Naive thymus-derived CD4-positive, alpha-beta T cell (primary cell): ENCODE results near the gene MAP1S. TPM values are rescaled to one million over a fixed set of nuclear protein-coding genes. Genes with fewer than 3 reads are reported as not detected.
A peak's percentile ranks its signal among the peaks of the same experiment; 100 is the strongest.
"Not testable (repeated sequence)": the region's sequence is repeated elsewhere in the genome, so short reads cannot be mapped to it uniquely, and the experiment has no call there.

Source experiments
- ATAC-seq: fragments of 150-1000 bp; cut with Tn5 transposase; 2 replicates; pipeline ENCODE4 v1.10.0; 2021; ENCODE audit warnings: mild to moderate bottlenecking, moderate library complexity
- CTCF ChIA-PET: fragments of 350-600 bp; sonication (Branson Sonifier 250); formaldehyde crosslinking; loops from one replicate; lab custom pipeline; 2021; ENCODE audit warnings: antibody characterized with exemption; lab: Charles Lee
- POLR2A ChIA-PET: fragments of 350-600 bp; sonication (Branson Sonifier 250); formaldehyde crosslinking; loops from one replicate; lab custom pipeline; 2021; ENCODE audit warnings: antibody characterized with exemption, inconsistent platforms; lab: Charles Lee
- DNase-seq, 9 donors: peaks; one replicate each; pipeline versions ENCODE4 v3.0.0 to v3.0.0-alpha.2; 2020 to 2022; ENCODE audit warnings: mixed read lengths in 1 of 9
- H3K27ac ChIP-seq: one replicate; pipeline ENCODE4 v1.7.0; 2013; ENCODE audit warnings: mild to moderate bottlenecking, low read depth, low read length, moderate library complexity
- H3K27me3 ChIP-seq, 2 donors: one replicate each; pipeline ENCODE4 v1.7.0; 2013; ENCODE audit warnings: low read length in 2 of 2, mild to moderate bottlenecking in 2 of 2, moderate library complexity in 2 of 2; ENCODE audit not compliant: control insufficient read depth in 2 of 2, insufficient read depth in 2 of 2
- H3K36me3 ChIP-seq, 3 experiments: 1 replicate in 2 of 3; 2 replicates in 1 of 3; pipeline ENCODE4 v1.7.0; 2013; ENCODE audit warnings: low read length in 3 of 3, mild to moderate bottlenecking in 3 of 3, moderate library complexity in 1 of 3; ENCODE audit not compliant: insufficient read depth in 3 of 3, control insufficient read depth in 2 of 3
- H3K4me1 ChIP-seq, 2 donors: one replicate each; pipeline ENCODE4 v1.7.0; 2013; ENCODE audit warnings: low read length in 2 of 2, mild to moderate bottlenecking in 2 of 2, moderate library complexity in 1 of 2; ENCODE audit not compliant: control insufficient read depth in 2 of 2, insufficient read depth in 2 of 2
- H3K4me3 ChIP-seq: 2 replicates; pipeline ENCODE4 v1.7.0; 2013; ENCODE audit warnings: mild to moderate bottlenecking, low read length
- H3K9me3 ChIP-seq, 3 experiments: 1 replicate in 2 of 3; 2 replicates in 1 of 3; pipeline ENCODE4 v1.7.0; 2013; ENCODE audit warnings: low read length in 3 of 3; ENCODE audit not compliant: control insufficient read depth in 2 of 3
- H3K27ac Mint-ChIP-seq, 9 donors: one replicate each; pipeline ENCODE4 v1.8.0; 2020 to 2022; ENCODE audit warnings: mixed read lengths in 9 of 9, mild to moderate bottlenecking in 8 of 9, moderate library complexity in 5 of 9, inconsistent platforms in 2 of 9
- H3K27me3 Mint-ChIP-seq, 5 donors: one replicate each; pipeline ENCODE4 v1.8.0; 2021 to 2022; ENCODE audit warnings: mixed read lengths in 5 of 5, mild to moderate bottlenecking in 1 of 5
- H3K36me3 Mint-ChIP-seq, 5 donors: one replicate each; pipeline ENCODE4 v1.8.0; 2020 to 2022; ENCODE audit warnings: mixed read lengths in 5 of 5, mild to moderate bottlenecking in 3 of 5, inconsistent platforms in 1 of 5
- H3K4me1 Mint-ChIP-seq, 7 donors: one replicate each; pipeline ENCODE4 v1.8.0; 2020 to 2022; ENCODE audit warnings: mixed read lengths in 7 of 7, mild to moderate bottlenecking in 3 of 7, inconsistent platforms in 1 of 7
- H3K4me3 Mint-ChIP-seq, 10 donors: one replicate each; pipeline ENCODE4 v1.8.0; 2020 to 2022; ENCODE audit warnings: mild to moderate bottlenecking in 10 of 10, mixed read lengths in 10 of 10, moderate library complexity in 6 of 10, inconsistent platforms in 2 of 10
- H3K9me3 Mint-ChIP-seq, 11 donors: one replicate each; pipeline ENCODE4 v1.8.0; 2020 to 2022; ENCODE audit warnings: mixed read lengths in 11 of 11, mild to moderate bottlenecking in 4 of 11, inconsistent platforms in 1 of 11, moderate library complexity in 1 of 11
- intact Hi-C, 2 donors: fragments of 100-400 bp; cut with micrococcal nuclease; formaldehyde crosslinking; loops; one replicate each; pipeline ENCODE4 v1.15.1; 2023
- polyA plus RNA-seq, 2 donors: library from polyadenylated mRNA; unstranded; fragments of 300-500 nt; fragmentation: Illumina TruSeq; gene quantifications; one replicate each; pipeline ENCODE4 v1.2.3, GENCODE V29; 2021
- total RNA-seq, 6 experiments: library from RNA in 5 of 6; stranded (reverse) in 5 of 6; gene quantifications; 1 replicate in 5 of 6; 2 replicates in 1 of 6; pipeline ENCODE4 v1.2.3 and lab custom pipeline; 2021 to 2026

MAP1S gene
- total and polyA plus RNA-seq, 7 experiments from 2014 or later = 21.9 to 73.8 (median 49.8) TPM

DNA sequence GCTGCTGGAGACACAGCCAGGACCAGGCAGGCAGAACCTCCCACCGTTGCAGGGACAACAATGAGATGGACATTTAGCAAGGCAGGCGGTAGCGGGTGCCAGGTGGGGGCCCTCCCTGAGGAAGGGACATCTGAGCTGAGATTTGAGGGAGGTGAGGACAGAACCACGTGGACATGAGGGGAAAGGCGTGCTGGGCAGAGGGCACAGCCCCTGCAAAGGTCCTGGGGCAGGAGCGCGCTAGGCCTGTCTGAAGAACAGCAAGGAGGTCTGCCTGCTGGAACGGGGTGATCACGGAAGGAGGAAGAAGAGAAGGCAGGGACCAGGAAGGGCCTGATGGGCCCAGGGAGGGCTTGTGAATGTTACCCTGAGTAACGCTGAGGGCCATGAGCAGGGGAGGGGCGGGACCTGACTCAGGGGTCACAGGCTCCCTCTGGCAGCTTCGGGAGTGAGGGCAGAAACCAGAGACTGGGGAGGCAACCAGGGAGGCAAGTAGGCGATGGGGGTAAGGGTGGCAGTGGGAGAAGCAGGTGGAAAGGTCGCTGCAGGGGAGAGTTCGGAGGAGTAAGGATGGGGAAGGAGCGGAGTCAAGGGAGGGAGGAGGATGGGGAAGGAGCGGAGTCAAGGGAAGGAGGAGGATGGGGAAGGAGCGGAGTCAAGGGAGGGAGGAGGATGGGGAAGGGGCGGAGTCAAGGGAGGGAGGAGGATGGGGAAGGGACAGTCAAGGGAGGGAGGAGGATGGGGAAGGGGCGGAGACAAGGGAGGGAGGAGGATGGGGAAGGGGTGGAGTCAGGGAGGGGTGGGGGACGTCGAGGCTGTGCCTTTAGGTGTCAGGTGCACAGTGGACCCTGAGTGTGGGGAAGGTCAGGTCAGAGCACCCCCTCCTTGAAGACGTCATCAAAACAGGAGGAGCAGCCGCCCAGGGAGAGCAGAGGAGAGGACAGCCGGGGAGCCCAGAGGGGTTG, 60.0 kb downstream of the MAP1S start:
- CTCF ChIA-PET = interaction anchor here (0.6 kb wide), 1 partner anchor 488 kb away, joined by 3 read pairs; no protein-coding TSS in a partner anchor
- Mint-ChIP-seq H3K27me3 (no peaks in the 10 kb centered on the region), H3K4me1 (peaks cover 9 to 21% (median 17%) of the 10 kb centered on the region in 7 donors), H3K9me3 (no peaks in the 10 kb centered on the region), H3K27ac (peak overlapping the region in 6 of 9 donors; percentile 31 to 81 (median 62)), H3K36me3 (peaks cover 8 to 28% (median 11%) of the 10 kb centered on the region in 5 donors), H3K4me3 (peak overlapping the region in 1 of 10 donors; percentile 8)
- H3K4me3 ChIP-seq = no peak overlapping the region
- H3K27ac ChIP-seq = peak overlapping the region; percentile 17
- DNase-seq (no peak), ATAC-seq (no peak)
- POLR2A ChIA-PET = no interaction called here
- peaks cover 0 to 70% (median 0%) of the 10 kb centered on the region in 3 experiments for H3K36me3 ChIP-seq
- intact Hi-C loops = loop anchor here in 1 of 2 donors (1.0 kb wide), 1 partner anchor 32 kb away; no protein-coding TSS in a partner anchor
- no peaks in the 10 kb centered on the region for H3K27me3 ChIP-seq
- no peaks in the 10 kb centered on the region for H3K9me3 ChIP-seq
- peaks cover 0 to 5% of the 10 kb centered on the region in 2 donors for H3K4me1 ChIP-seq

DNA sequence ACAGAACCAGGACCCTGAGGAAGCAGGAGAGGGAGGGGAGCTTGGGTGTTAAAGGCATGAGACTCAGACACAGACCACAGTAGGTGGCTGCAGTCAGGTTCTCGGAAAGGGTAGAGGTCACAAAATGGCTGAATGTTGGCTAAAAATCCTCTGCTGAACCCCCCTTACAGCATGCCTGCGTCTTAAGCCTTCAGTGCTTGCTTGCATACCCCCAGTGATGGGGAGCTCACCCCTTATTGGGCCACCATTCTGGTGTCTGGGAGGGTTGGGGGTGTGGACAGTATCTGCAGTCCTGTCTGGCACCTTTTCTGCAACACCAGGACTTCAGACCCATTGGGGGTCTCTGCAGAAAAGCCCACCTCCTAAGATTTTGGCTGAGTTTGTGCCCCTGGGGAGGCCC, 61.5 kb downstream of the MAP1S start:
- Mint-ChIP-seq H3K36me3 (peaks cover 5 to 25% (median 12%) of the 10 kb centered on the region in 5 donors), H3K27ac (no peak overlapping the region), H3K27me3 (no peaks in the 10 kb centered on the region), H3K4me1 (peaks cover 13 to 24% (median 20%) of the 10 kb centered on the region in 7 donors), H3K4me3 (no peak overlapping the region), H3K9me3 (no peaks in the 10 kb centered on the region)
- peaks cover 0 to 64% (median 0%) of the 10 kb centered on the region in 3 experiments for H3K36me3 ChIP-seq
- H3K9me3 ChIP-seq = no peaks in the 10 kb centered on the region
- ATAC-seq = no peak
- ChIA-PET POLR2A (interaction anchor here (0.6 to 0.7 kb wide), 2 partner anchors 103 to 481 kb away, joined by 3 read pairs; no protein-coding TSS in a partner anchor), CTCF (no interaction called here)
- peaks cover 0 to 6% of the 10 kb centered on the region in 2 donors for H3K4me1 ChIP-seq
- H3K27ac ChIP-seq = no peak overlapping the region
- intact Hi-C loops = loop anchor here in 1 of 2 donors (5.0 kb wide), 1 partner anchor 78 kb away; no protein-coding TSS in a partner anchor
- H3K27me3 ChIP-seq = no peaks in the 10 kb centered on the region
- H3K4me3 ChIP-seq = no peak overlapping the region
- no peak for DNase-seq

DNA sequence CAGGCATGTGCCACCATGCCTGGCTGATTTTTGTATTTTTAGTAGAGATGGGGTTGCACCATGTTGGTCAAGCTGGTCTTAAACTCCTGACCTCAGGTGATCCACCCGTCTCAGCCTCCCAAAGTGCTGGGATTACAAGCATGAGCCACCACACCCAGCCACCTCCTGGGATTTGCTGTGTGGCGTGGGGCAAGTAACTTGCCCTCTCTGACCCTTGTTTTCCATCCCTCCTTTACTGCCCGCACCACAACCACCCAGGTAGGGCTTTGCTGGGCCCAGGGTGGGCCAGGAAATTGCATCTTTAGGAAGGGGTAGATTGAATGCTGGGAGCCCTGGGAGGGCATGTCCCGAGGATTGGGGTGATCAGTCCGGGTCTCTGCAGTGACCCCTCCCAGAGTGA, 64.4 kb downstream of the MAP1S start:
- H3K36me3 ChIP-seq = peaks cover 0 to 65% (median 0%) of the 10 kb centered on the region in 3 experiments
- H3K4me3 ChIP-seq, H3K4me1 ChIP-seq, H3K27me3 Mint-ChIP-seq, H3K9me3 Mint-ChIP-seq, H3K9me3 ChIP-seq, ATAC-seq, DNase-seq, H3K4me3 Mint-ChIP-seq, H3K27ac ChIP-seq, H3K27me3 ChIP-seq: not testable (repeated sequence)
- CTCF ChIA-PET = interaction anchor here (0.6 to 4.3 kb wide), 10 partner anchors 10 to 147 kb away, joined by 3 to 33 read pairs (median 4); partner anchors contain the start of gene FCHO1
- POLR2A ChIA-PET = interaction anchor here (1.6 kb wide), 2 partner anchors 64 to 76 kb away, joined by 3 to 6 read pairs; partner anchors contain the start of genes JAK3 and RPL18A
- Mint-ChIP-seq H3K4me1 (peaks cover 10 to 19% (median 17%) of the 10 kb centered on the region in 7 donors), H3K27ac (peak overlapping the region in 1 of 9 donors; percentile 59), H3K36me3 (peaks cover 7 to 30% (median 15%) of the 10 kb centered on the region in 5 donors)
- intact Hi-C loops = loop anchor here (1.0 to 5.0 kb wide), 6 partner anchors 32 to 177 kb away; partner anchors contain the start of gene FCHO1 (in 1 of the 2)

Other genes starting within 250 kb of the MAP1S start
- gene SLC27A1, start 249.0 kb upstream of the MAP1S start, total RNA-seq = 10 to 100 TPM in 4 of 5 experiments, 1 to 10 TPM in 1; 3.1 to 15.1 (median 11.0) TPM
- gene SLC27A1, start 249.0 kb upstream of the MAP1S start, polyA plus RNA-seq = 1 to 10 TPM; 5.0 to 8.2 TPM
- 10 to 100 TPM; 53.3 to 83.3 (median 74.1) TPM for gene PGLS, start 207.8 kb upstream of the MAP1S start, total RNA-seq
- 10 to 100 TPM; 67.0 to 77.1 TPM for gene PGLS, start 207.8 kb upstream of the MAP1S start, polyA plus RNA-seq
- 10 to 100 TPM; 50.1 to 70.6 (median 61.3) TPM for gene COLGALT1, start 163.8 kb upstream of the MAP1S start, total RNA-seq
- 10 to 100 TPM; 13.2 to 23.8 TPM for gene COLGALT1, start 163.8 kb upstream of the MAP1S start, polyA plus RNA-seq
- gene UNC13A, start 31.1 kb upstream of the MAP1S start, total RNA-seq = under 1 TPM in 4 of 5 experiments, not detected in 1; 0.03 to 0.30 (median 0.11) TPM
- under 1 TPM; 0.02 to 0.04 TPM for gene UNC13A, start 31.1 kb upstream of the MAP1S start, polyA plus RNA-seq
- 100 to 1,000 TPM in 2 of 5 experiments, 10 to 100 TPM in 3; 73.2 to 107 (median 87.7) TPM for gene FCHO1, start 32.0 kb downstream of the MAP1S start, total RNA-seq
- gene FCHO1, start 32.0 kb downstream of the MAP1S start, polyA plus RNA-seq = 10 to 100 TPM; 14.7 to 43.4 TPM
- under 1 TPM in 2 of 5 experiments, not detected in 3; 0.53 to 0.96 TPM for gene B3GNT3, start 75.7 kb downstream of the MAP1S start, total RNA-seq
- gene B3GNT3, start 75.7 kb downstream of the MAP1S start, polyA plus RNA-seq = 1 to 10 TPM in 1 of 2 donors, under 1 TPM in 1; 0.43 to 1.0 TPM
- gene INSL3, start 102.0 kb downstream of the MAP1S start, total RNA-seq = 10 to 100 TPM in 1 of 5 experiments, 1 to 10 TPM in 4; 5.5 to 11.1 (median 8.2) TPM
- 1 to 10 TPM; 2.0 to 6.0 TPM for gene INSL3, start 102.0 kb downstream of the MAP1S start, polyA plus RNA-seq
- gene JAK3, start 128.5 kb downstream of the MAP1S start, total RNA-seq = 100 to 1,000 TPM; 154 to 296 (median 202) TPM
- 100 to 1,000 TPM; 125 to 153 TPM for gene JAK3, start 128.5 kb downstream of the MAP1S start, polyA plus RNA-seq
- gene RPL18A, start 140.4 kb downstream of the MAP1S start, total RNA-seq = 1,000 to 10,000 TPM; 2,413 to 3,932 (median 3,224) TPM
- 1,000 to 10,000 TPM; 4,242 to 4,833 TPM for gene RPL18A, start 140.4 kb downstream of the MAP1S start, polyA plus RNA-seq
- 1 to 10 TPM; 1.2 to 4.1 (median 3.6) TPM for gene SLC5A5, start 152.5 kb downstream of the MAP1S start, total RNA-seq
- 1 to 10 TPM; 2.0 to 2.9 TPM for gene SLC5A5, start 152.5 kb downstream of the MAP1S start, polyA plus RNA-seq
- gene CCDC124, start 213.5 kb downstream of the MAP1S start, total RNA-seq = 10 to 100 TPM; 28.7 to 60.5 (median 32.6) TPM
- 10 to 100 TPM; 31.1 to 63.8 TPM for gene CCDC124, start 213.5 kb downstream of the MAP1S start, polyA plus RNA-seq
- under 1 TPM in 1 of 5 experiments, not detected in 4; 0.05 TPM for gene KCNN1, start 247.6 kb downstream of the MAP1S start, total RNA-seq
- not detected for gene KCNN1, start 247.6 kb downstream of the MAP1S start, polyA plus RNA-seq